ENCODE measurements around the gene GUCY1A2.

GUCY1A2 gene

GRCh38 chr11:106625566-106625965 is 392.7 kb downstream of the GUCY1A2 start:
- no peak for DNase-seq

- no peak for DNase-seq
Measured at GRCh38 chr11:106624377-106624776, 393.9 kb downstream of the GUCY1A2 start.
